IMR-90 (cell line): ENCODE results near the gene ATP2C2. TPM values are rescaled to one million over a fixed set of nuclear protein-coding genes. Genes with fewer than 3 reads are reported as not detected.

ENCODE experiments used
- ATAC-seq: fragments of 200-7000 bp; cut with Tn5 transposase; 2 replicates; pipeline ENCODE4 v1.9.1; 2020; ENCODE audit warnings: low read depth, mild to moderate bottlenecking, moderate library complexity
- BruUV-seq: library from RNA; stranded (reverse); fragments of 400-500 nt; replicated peaks from 2 replicates; lab custom pipeline; 2021; lab: Mats Ljungman, UMichigan
- CTCF ChIA-PET: fragments of 300-600 bp; formaldehyde crosslinking; extraction: SDS; loops from one replicate; lab custom pipeline; 2021; ENCODE audit warnings: antibody characterized with exemption; lab: Yijun Ruan, JAX
- POLR2A ChIA-PET: fragments of 300-600 bp; sonication (Branson Sonifier 250); formaldehyde crosslinking; loops from one replicate; lab custom pipeline; 2022; ENCODE audit warnings: antibody characterized with exemption; ENCODE audit not compliant: unreplicated experiment; lab: Charles Lee
- DNase-seq: peaks from one replicate; pipeline ENCODE4 v3.0.0; 2013
- H2AFZ ChIP-seq: replicated peaks from 2 replicates; pipeline ENCODE3; 2013; ENCODE audit warnings: low read length, mild to moderate bottlenecking; ENCODE audit not compliant: poor library complexity
- H2AK5ac ChIP-seq: 2 replicates; pipeline ENCODE4 v1.6.1; 2013; ENCODE audit warnings: low read depth, low read length, inconsistent platforms
- H2AK9ac ChIP-seq: replicated peaks from 2 replicates; pipeline ENCODE3; 2013; ENCODE audit warnings: mild to moderate bottlenecking, low read depth, low read length, moderate library complexity; ENCODE audit not compliant: poor library complexity
- H2BK120ac ChIP-seq: 2 replicates; pipeline ENCODE4 v1.6.1; 2013; ENCODE audit warnings: low read depth, low read length, inconsistent platforms
- H2BK15ac ChIP-seq: 3 replicates; pipeline ENCODE4 v1.6.1; 2013; ENCODE audit warnings: low read depth, low read length, inconsistent platforms
- H2BK20ac ChIP-seq: 2 replicates; pipeline ENCODE4 v1.6.1; 2013; ENCODE audit warnings: low read depth, mild to moderate bottlenecking, inconsistent platforms, low read length, moderate library complexity
- H2BK5ac ChIP-seq: 2 replicates; pipeline ENCODE4 v1.6.1; 2013; ENCODE audit warnings: mild to moderate bottlenecking, low read depth, low read length, inconsistent platforms; ENCODE audit not compliant: poor library complexity, severe bottlenecking
- H3K14ac ChIP-seq: replicated peaks from 2 replicates; pipeline ENCODE4 v1.6.1; 2013; ENCODE audit warnings: low read depth, low read length, inconsistent platforms
- H3K18ac ChIP-seq: 2 replicates; pipeline ENCODE4 v1.6.1; 2013; ENCODE audit warnings: low read depth, low read length, control low read depth
- H3K23ac ChIP-seq: 2 replicates; pipeline ENCODE4 v1.6.1; 2013; ENCODE audit warnings: low read depth, low read length, inconsistent platforms
- H3K27ac ChIP-seq: 2 replicates; pipeline ENCODE4 v1.5.1; 2013; ENCODE audit warnings: mild to moderate bottlenecking, control low read depth, low read length; ENCODE audit not compliant: insufficient read depth
- H3K27me3 ChIP-seq: 2 replicates; pipeline ENCODE4 v1.6.1; 2013; ENCODE audit warnings: low read length; ENCODE audit not compliant: control insufficient read depth, insufficient read depth
- H3K36me3 ChIP-seq: 2 replicates; pipeline ENCODE4 v1.6.1; 2013; ENCODE audit warnings: low read length, mixed read lengths; ENCODE audit not compliant: control insufficient read depth, insufficient read depth
- H3K4ac ChIP-seq: 2 replicates; pipeline ENCODE4 v1.6.1; 2013; ENCODE audit warnings: low read depth, low read length, inconsistent platforms
- H3K4me1 ChIP-seq: 2 replicates; pipeline ENCODE4 v1.6.1; 2013; ENCODE audit warnings: low read length, mixed read lengths; ENCODE audit not compliant: control insufficient read depth, insufficient read depth
- H3K4me2 ChIP-seq: 2 replicates; pipeline ENCODE4 v1.6.1; 2013; ENCODE audit warnings: low read depth, mild to moderate bottlenecking, control low read depth, low read length, moderate library complexity
- H3K4me3 ChIP-seq: 2 replicates; pipeline ENCODE4 v1.5.1; 2013; ENCODE audit warnings: low read depth, mild to moderate bottlenecking, control low read depth, low read length, moderate library complexity; ENCODE audit not compliant: insufficient read depth
- H3K56ac ChIP-seq: 2 replicates; pipeline ENCODE4 v1.6.1; 2013; ENCODE audit warnings: low read length, inconsistent platforms; ENCODE audit not compliant: insufficient read depth; ENCODE audit errors: extremely low read depth
- H3K79me1 ChIP-seq, 2 experiments: 2 replicates each; pipeline ENCODE4 v1.6.1; 2013; ENCODE audit warnings: low read length in 2 of 2, inconsistent platforms in 1 of 2, low read depth in 1 of 2
- H3K9ac ChIP-seq: 2 replicates; pipeline ENCODE4 v1.6.1; 2013; ENCODE audit warnings: low read depth, low read length, control low read depth
- H3K9me1 ChIP-seq: 2 replicates; pipeline ENCODE4 v1.6.1; 2013; ENCODE audit warnings: low read length, inconsistent platforms; ENCODE audit not compliant: insufficient read depth
- H3K9me3 ChIP-seq: 2 replicates; pipeline ENCODE4 v1.6.1; 2013; ENCODE audit warnings: low read length; ENCODE audit not compliant: control insufficient read depth, insufficient read depth
- H4K20me1 ChIP-seq: 2 replicates; pipeline ENCODE4 v1.6.1; 2013; ENCODE audit warnings: low read length, inconsistent platforms; ENCODE audit not compliant: insufficient read depth
- H4K5ac ChIP-seq: 2 replicates; pipeline ENCODE4 v1.6.1; 2013; ENCODE audit warnings: mild to moderate bottlenecking, low read depth, low read length, control low read depth
- H4K8ac ChIP-seq, 2 experiments: 2 replicates each; pipeline ENCODE4 v1.6.1; 2013; ENCODE audit warnings: low read depth in 2 of 2, low read length in 2 of 2, control low read depth in 1 of 2, inconsistent platforms in 1 of 2
- H4K91ac ChIP-seq: 2 replicates; pipeline ENCODE4 v1.6.1; 2013; ENCODE audit warnings: low read depth, low read length, inconsistent platforms; ENCODE audit not compliant: insufficient read depth
- BHLHE40 ChIP-seq: fragments of 150-350 bp; IDR thresholded peaks from 2 replicates; pipeline ENCODE4 v1.6.1; 2016; ENCODE audit warnings: mild to moderate bottlenecking, low read depth, low read length
- CHD1 ChIP-seq: IDR thresholded peaks from 2 replicates; pipeline ENCODE4 v1.6.1; 2012; ENCODE audit warnings: low read depth, low read length, improper control_type of control experiment
- FOS ChIP-seq: fragments of 150-350 bp; IDR thresholded peaks from 2 replicates; pipeline ENCODE4 v1.6.1; 2016; ENCODE audit warnings: low read depth, low read length
- MAFK ChIP-seq: IDR thresholded peaks from 2 replicates; pipeline ENCODE4 v1.6.1; 2012; ENCODE audit warnings: low read depth, low read length, improper control_type of control experiment
- MAZ ChIP-seq: IDR thresholded peaks from 2 replicates; pipeline ENCODE4 v1.6.1; 2012; ENCODE audit warnings: low read depth, mild to moderate bottlenecking, low read length, improper control_type of control experiment, moderate library complexity, borderline replicate concordance
- NFE2L2 ChIP-seq: fragments of 150-350 bp; IDR thresholded peaks from 2 replicates; pipeline ENCODE4 v1.6.1; 2016; ENCODE audit warnings: low read depth, mild to moderate bottlenecking, low read length
- POLR2A ChIP-seq: IDR thresholded peaks from 2 replicates; pipeline ENCODE4 v1.6.1; 2012; ENCODE audit warnings: mild to moderate bottlenecking, low read depth, low read length
- RAD21 ChIP-seq: IDR thresholded peaks from 2 replicates; pipeline ENCODE4 v1.6.1; 2012; ENCODE audit warnings: low read length, improper control_type of control experiment
- RCOR1 ChIP-seq: IDR thresholded peaks from 2 replicates; pipeline ENCODE4 v1.6.1; 2012; ENCODE audit warnings: mild to moderate bottlenecking, low read length, improper control_type of control experiment; ENCODE audit not compliant: insufficient replicate concordance
- RFX5 ChIP-seq: IDR thresholded peaks from 2 replicates; pipeline ENCODE4 v1.8.0; 2012; ENCODE audit warnings: low read depth, mild to moderate bottlenecking, low read length, moderate library complexity
- USF2 ChIP-seq: fragments of 150-350 bp; IDR thresholded peaks from 2 replicates; pipeline ENCODE4 v1.6.1; 2017; ENCODE audit warnings: mild to moderate bottlenecking, antibody characterized with exemption, low read length, low read depth
- WGBS, 2 experiments: methylation state at CpG; one replicate each; pipeline versions ENCODE4 v1.1.5 to v1.1.7; 2013; ENCODE audit warnings: missing lambda C conversion rate in 2 of 2; ENCODE audit not compliant: insufficient read length in 1 of 2; ENCODE audit errors: extremely low coverage in 2 of 2; 5-methylcytosine and 5-hydroxymethylcytosine counted together
- dilution Hi-C: fragments of 300-500 bp; cut with HindIII; formaldehyde crosslinking; loops from one replicate; pipeline ENCODE4 v1.14.3; 2018; ENCODE audit warnings: low sequenced_read_pairs; ENCODE audit not compliant: unreplicated experiment
- in situ Hi-C: fragments of 300-500 bp; cut with MboI; formaldehyde crosslinking; loops from 3 replicates; pipeline ENCODE4 v1.14.3; 2019; ENCODE audit warnings: low sequenced_read_pairs, inconsistent platforms, mixed read lengths
- intact Hi-C: fragments of 100-400 bp; cut with micrococcal nuclease; formaldehyde crosslinking; loops from 2 replicates; pipeline ENCODE4 v1.10.0; 2022
- polyA plus RNA-seq, 3 experiments: library from polyadenylated mRNA; depleted of rRNA; stranded (reverse); fragments of >200 nt; gene quantifications; 2 replicates each; pipeline ENCODE4 v1.2.3, GENCODE V29; 2012; ENCODE audit warnings: low replicate concordance in 1 of 3
- total RNA-seq: library from RNA; depleted of rRNA; stranded (reverse); fragments of >200 nt; gene quantifications from 2 replicates; pipeline ENCODE4 v1.2.3, GENCODE V29; 2012
- TF ChIP-seq, protein P1 (sequence below): fragments of 150-350 bp; IDR thresholded peaks from 2 replicates; pipeline ENCODE4 v1.6.1; 2016; ENCODE audit warnings: low read depth, mild to moderate bottlenecking, low read length, moderate library complexity, borderline replicate concordance
- TF ChIP-seq, protein P2 (sequence below): conservative IDR thresholded peaks from 2 replicates; pipeline ENCODE4 v1.5.1; 2012; ENCODE audit warnings: mild to moderate bottlenecking, low read depth, low read length, improper control_type of control experiment

The ATP2C2 gene
- total and polyA plus RNA-seq, 2 of the 4 experiments (the other 2 are of a cell fraction) = not detected

DNA sequence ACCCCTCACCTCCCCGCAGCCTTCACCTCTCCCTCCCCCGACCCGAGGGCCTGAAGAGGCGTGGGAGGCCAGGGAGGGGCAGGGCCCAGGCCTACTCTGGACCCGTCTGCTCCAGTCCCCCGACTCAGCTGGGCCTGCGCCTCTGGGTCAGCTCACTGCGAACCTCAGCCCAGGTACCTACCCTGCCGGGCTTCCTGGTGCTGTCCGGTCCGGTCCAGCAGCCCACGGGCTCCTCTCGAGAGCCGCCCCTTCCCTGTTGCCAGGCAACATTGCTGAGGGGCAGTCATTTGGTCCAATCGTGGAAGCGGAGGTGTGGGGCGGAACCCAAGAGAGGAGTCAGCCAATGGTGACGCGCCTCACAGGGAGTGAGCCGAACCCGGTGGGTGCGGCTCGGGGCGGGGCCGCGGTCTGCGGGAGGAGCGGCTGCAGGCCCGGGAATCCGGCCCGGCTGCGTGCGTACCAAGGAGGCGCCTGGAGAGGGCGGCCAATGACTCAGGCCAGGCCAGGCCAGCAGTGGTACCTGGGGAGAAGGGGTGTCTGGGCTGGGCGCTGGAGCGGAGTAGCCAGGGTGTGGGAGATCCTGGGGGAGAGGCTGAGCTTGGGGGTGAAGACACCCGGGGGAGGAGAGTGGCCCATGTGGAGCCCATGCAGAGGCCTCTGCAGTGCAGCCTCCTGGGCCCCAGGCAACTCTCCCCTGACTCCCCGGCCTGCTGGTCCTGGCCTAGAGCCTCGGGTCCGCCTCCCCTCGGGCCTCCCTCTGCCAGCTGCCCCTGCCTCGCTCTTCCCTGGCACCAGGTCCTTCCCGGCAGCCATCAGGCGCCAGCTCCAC, 136.3 kb downstream of the ATP2C2 start, which contains the start of gene MEAK7:
TSS of gene MEAK7 (minus strand) at position 240 of the 829 bp plus-strand sequence. CDS start 6,573 bp downstream, outside the sequence.
- intact Hi-C loops (no loop called here), dilution Hi-C loops (no loop called here), in situ Hi-C loops (no loop called here)
- H3K4me2 ChIP-seq = peak within 1 kb of the TSS; percentile 96
- peak; percentile 97 for ATAC-seq
- H2AK9ac ChIP-seq = peak within 1 kb of the TSS; percentile 99
- H3K23ac ChIP-seq = peak within 1 kb of the TSS; percentile 96
- ChIA-PET CTCF (no interaction called here), POLR2A (no interaction called here)
- no peaks in the 10 kb centered on the region for H3K27me3 ChIP-seq
- H3K14ac ChIP-seq = peak within 1 kb of the TSS; percentile 98
- peak within 1 kb of the TSS; percentile 96 for H2AK5ac ChIP-seq
- H4K20me1 ChIP-seq = peaks cover 8% of the 10 kb centered on the region; the same call in 1 of the 2 replicates
- peak within 1 kb of the TSS; percentile 93 for H2BK120ac ChIP-seq
- peak within 1 kb of the TSS; percentile 93 for H3K4me3 ChIP-seq
- peaks cover 33% of the 10 kb centered on the region for H3K9me1 ChIP-seq
- no peaks in the 10 kb centered on the region for H3K9me3 ChIP-seq
- H4K8ac ChIP-seq = peak within 1 kb of the TSS; percentile 89 to 92
- H4K91ac ChIP-seq = peak within 1 kb of the TSS; percentile 95
- BruUV-seq = no TSS peak
- peak within 1 kb of the TSS; percentile 76 for H3K56ac ChIP-seq
- peak within 1 kb of the TSS; percentile 78 for H3K18ac ChIP-seq
- H2BK15ac ChIP-seq = peak within 1 kb of the TSS; percentile 94; the same call in 2 of the 3 replicates
- H2BK5ac ChIP-seq = peak within 1 kb of the TSS; percentile 95
- H3K27ac ChIP-seq = peak within 1 kb of the TSS; percentile 95
- peaks cover 30 to 59% of the 10 kb centered on the region in 2 experiments; a peak in 3 of 4 replicates for H3K79me1 ChIP-seq
- peaks cover 14% of the 10 kb centered on the region for H3K4me1 ChIP-seq
- 3% methylated on average over 22 of the region's 45 CpGs; no CpG with 5 or more reads in 1 of the 2 experiments for WGBS, 2 experiments
- DNase-seq = peak; percentile 98
- H3K36me3 ChIP-seq = peaks cover 12% of the 10 kb centered on the region
- peak within 1 kb of the TSS; percentile 80 for H4K5ac ChIP-seq
- peak within 1 kb of the TSS; percentile 99 for H2AFZ ChIP-seq
- H3K9ac ChIP-seq = peak within 1 kb of the TSS; percentile 89
- H3K4ac ChIP-seq = peak within 1 kb of the TSS; percentile 96
- H2BK20ac ChIP-seq = peak within 1 kb of the TSS; percentile 71
- TF ChIP-seq USF2 = no peak
- peak; percentile 66 for TF ChIP-seq FOS
- no peak for TF ChIP-seq MAFK
- no peak for TF ChIP-seq CHD1
- TF ChIP-seq, protein P1, sequence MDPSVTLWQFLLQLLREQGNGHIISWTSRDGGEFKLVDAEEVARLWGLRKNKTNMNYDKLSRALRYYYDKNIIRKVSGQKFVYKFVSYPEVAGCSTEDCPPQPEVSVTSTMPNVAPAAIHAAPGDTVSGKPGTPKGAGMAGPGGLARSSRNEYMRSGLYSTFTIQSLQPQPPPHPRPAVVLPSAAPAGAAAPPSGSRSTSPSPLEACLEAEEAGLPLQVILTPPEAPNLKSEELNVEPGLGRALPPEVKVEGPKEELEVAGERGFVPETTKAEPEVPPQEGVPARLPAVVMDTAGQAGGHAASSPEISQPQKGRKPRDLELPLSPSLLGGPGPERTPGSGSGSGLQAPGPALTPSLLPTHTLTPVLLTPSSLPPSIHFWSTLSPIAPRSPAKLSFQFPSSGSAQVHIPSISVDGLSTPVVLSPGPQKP = no peak
- TF ChIP-seq BHLHE40 = 0 out of 2 replicates have a peak, but pooled peaks have one; percentile 6
- TF ChIP-seq NFE2L2 = no peak; the same call in 1 of the 2 replicates
- TF ChIP-seq MAZ = peak; percentile 65; the same call in 1 of the 2 replicates
- TF ChIP-seq, protein P2, sequence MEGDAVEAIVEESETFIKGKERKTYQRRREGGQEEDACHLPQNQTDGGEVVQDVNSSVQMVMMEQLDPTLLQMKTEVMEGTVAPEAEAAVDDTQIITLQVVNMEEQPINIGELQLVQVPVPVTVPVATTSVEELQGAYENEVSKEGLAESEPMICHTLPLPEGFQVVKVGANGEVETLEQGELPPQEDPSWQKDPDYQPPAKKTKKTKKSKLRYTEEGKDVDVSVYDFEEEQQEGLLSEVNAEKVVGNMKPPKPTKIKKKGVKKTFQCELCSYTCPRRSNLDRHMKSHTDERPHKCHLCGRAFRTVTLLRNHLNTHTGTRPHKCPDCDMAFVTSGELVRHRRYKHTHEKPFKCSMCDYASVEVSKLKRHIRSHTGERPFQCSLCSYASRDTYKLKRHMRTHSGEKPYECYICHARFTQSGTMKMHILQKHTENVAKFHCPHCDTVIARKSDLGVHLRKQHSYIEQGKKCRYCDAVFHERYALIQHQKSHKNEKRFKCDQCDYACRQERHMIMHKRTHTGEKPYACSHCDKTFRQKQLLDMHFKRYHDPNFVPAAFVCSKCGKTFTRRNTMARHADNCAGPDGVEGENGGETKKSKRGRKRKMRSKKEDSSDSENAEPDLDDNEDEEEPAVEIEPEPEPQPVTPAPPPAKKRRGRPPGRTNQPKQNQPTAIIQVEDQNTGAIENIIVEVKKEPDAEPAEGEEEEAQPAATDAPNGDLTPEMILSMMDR = peak; percentile 10; the same call in 1 of the 2 replicates
- TF ChIP-seq RCOR1 = no peak
- TF ChIP-seq RAD21 = no peak
- TF ChIP-seq RFX5 = no peak
- peak; percentile 62; the same call in 1 of the 2 replicates for TF ChIP-seq POLR2A
